ENCODE measurements around the gene MKRN2OS. TPM values are rescaled to one million over a fixed set of nuclear protein-coding genes. Genes with fewer than 3 reads are reported as not detected.

Gene MKRN2OS
- polyA plus RNA-seq, 1 donor (not counting 4 experiments of a cell fraction or from before 2014, with no cell fraction given), result 4.0 TPM

DNA sequence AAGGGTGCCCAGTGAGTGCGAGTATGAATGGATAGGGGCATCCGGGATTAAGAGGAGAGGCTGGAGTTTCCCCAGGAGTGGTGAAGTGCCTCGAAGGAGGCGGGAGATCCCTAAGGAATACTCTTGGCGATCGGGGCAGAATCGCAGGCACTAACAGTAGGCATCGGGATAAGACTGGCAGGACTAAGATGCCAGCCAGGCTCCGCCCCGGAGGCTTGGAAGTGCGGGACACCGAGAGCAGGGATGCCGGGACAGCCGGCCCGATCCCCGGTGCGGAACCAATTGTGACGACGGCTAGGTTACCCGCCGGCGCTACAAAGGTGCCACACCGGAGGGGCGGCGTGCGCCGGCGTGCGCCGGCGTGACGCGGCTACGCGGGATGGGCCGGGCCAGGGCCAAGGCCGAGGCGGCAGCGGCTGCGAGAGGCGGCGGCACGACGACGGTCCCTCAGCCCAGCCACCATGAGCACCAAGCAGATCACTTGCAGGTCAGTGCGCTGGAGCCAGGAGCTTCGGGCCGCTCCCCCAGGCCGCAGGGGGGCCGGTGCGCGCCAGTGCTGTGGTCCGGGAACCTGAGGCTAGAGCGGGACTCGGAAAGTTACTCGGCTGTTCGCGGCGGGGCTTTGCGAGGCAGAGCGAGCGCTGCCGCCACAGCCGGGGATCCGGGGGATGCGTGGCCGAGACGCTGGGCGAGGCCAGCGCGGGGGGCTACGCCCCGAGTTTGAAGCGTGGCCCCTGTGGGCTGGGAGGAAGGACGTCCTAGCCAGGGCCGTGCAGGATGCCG is 11.6 kb upstream of the MKRN2OS start, which contains the start of gene MKRN2:
MKRN2 (plus strand) TSS at position 398 of the 783 bp plus-strand sequence; CDS start at position 462, 64 bp downstream.
- FAIRE-seq, result peak; percentile 58
- dilution Hi-C loops (cut with MboI; ENCODE audit: extremely low pct_ligation_motif_present, low sequenced_read_pairs), result no loop called here
- Histone ChIP-seq H3K27me3 (ENCODE audit: control insufficient read depth, extremely low read depth, insufficient read depth, low read length) (no peaks in the 10 kb centered on the region), H3K27ac (ENCODE audit: control insufficient read depth, insufficient read depth, low read length) (peak within 1 kb of the TSS; percentile 87), H3K4me1 (ENCODE audit: control insufficient read depth, extremely low read depth, insufficient read depth, low read length) (peaks cover 19% of the 10 kb centered on the region), H3K4me3 (ENCODE audit: control insufficient read depth in 2 of 3, extremely low read depth in 1 of 3, insufficient read depth in 2 of 3, low read depth in 1 of 3, low read length in 3 of 3) (peak within 1 kb of the TSS; percentile 85 to 91 (median 90)), H3K79me2 (ENCODE audit: control insufficient read depth, insufficient read depth, low read length) (peaks cover 49% of the 10 kb centered on the region), H3K4me2 (ENCODE audit: control insufficient read depth, extremely low read depth, insufficient read depth, low read depth, low read length) (peak within 1 kb of the TSS; percentile 99), H4K20me1 (ENCODE audit: control insufficient read depth, extremely low read depth, insufficient read depth, low read length) (peaks cover 2% of the 10 kb centered on the region), H3K9me3 (ENCODE audit: control insufficient read depth, low read depth, low read length) (no peaks in the 10 kb centered on the region), H3K36me3 (ENCODE audit: control insufficient read depth in 2 of 2, extremely low read depth in 1 of 2, insufficient read depth in 2 of 2, low read length in 2 of 2) (no peaks in the 10 kb centered on the region), H2AFZ (ENCODE audit: control insufficient read depth, low read length) (peak within 1 kb of the TSS; percentile 98), H3K9ac (ENCODE audit: control insufficient read depth, extremely low read depth, insufficient read depth, low read length) (peak within 1 kb of the TSS; percentile 94), H3K9me1 (ENCODE audit: control insufficient read depth, extremely low read depth, insufficient read depth, low read length) (no peaks in the 10 kb centered on the region)
- TF ChIP-seq, protein P1, sequence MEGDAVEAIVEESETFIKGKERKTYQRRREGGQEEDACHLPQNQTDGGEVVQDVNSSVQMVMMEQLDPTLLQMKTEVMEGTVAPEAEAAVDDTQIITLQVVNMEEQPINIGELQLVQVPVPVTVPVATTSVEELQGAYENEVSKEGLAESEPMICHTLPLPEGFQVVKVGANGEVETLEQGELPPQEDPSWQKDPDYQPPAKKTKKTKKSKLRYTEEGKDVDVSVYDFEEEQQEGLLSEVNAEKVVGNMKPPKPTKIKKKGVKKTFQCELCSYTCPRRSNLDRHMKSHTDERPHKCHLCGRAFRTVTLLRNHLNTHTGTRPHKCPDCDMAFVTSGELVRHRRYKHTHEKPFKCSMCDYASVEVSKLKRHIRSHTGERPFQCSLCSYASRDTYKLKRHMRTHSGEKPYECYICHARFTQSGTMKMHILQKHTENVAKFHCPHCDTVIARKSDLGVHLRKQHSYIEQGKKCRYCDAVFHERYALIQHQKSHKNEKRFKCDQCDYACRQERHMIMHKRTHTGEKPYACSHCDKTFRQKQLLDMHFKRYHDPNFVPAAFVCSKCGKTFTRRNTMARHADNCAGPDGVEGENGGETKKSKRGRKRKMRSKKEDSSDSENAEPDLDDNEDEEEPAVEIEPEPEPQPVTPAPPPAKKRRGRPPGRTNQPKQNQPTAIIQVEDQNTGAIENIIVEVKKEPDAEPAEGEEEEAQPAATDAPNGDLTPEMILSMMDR (optimal IDR thresholded peaks at IDR 0.05 in 1 of 3, IDR thresholded peaks at IDR 0.05 in 1 of 3, conservative IDR thresholded peaks at IDR 0.05 in 1 of 3; ENCODE audit: extremely low read depth in 1 of 3, insufficient read depth in 2 of 3, low read length in 3 of 3), result no peak
- TF ChIP-seq EZH2 (IDR thresholded peaks at IDR 0.05; ENCODE audit: low read length), result no peak
- peak; percentile 32 for DNase-seq (ENCODE audit: low read depth, low spot score)

DNA sequence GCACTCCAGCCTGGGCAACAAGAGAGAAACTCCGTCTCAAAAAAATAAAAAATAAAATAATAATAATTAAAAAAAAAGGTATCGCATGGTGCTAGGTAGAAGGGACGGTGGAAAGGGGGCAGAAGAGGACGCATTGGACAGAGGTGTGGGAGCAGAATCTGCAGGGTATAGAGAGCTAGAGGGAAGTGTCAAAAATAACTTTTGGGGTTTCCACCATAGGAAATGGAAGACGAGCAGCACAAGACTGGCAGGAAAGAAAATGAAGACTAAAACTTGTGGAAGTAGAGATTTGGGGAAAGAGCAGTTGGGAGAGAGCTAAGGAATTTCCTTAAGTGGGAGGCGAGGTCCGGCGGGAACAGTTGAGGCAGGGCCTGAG is 11.0 kb upstream of the MKRN2OS start:
- Histone ChIP-seq H3K27ac (ENCODE audit: control insufficient read depth, insufficient read depth, low read length) (peak overlapping the region; percentile 87), H3K36me3 (ENCODE audit: control insufficient read depth in 2 of 2, extremely low read depth in 1 of 2, insufficient read depth in 2 of 2, low read length in 2 of 2) (no peaks in the 10 kb centered on the region), H3K79me2 (ENCODE audit: control insufficient read depth, insufficient read depth, low read length) (peaks cover 44% of the 10 kb centered on the region), H2AFZ (ENCODE audit: control insufficient read depth, low read length) (peak overlapping the region; percentile 98), H3K9ac (ENCODE audit: control insufficient read depth, extremely low read depth, insufficient read depth, low read length) (peak overlapping the region; percentile 94), H3K4me2 (ENCODE audit: control insufficient read depth, extremely low read depth, insufficient read depth, low read depth, low read length) (peak overlapping the region; percentile 99), H3K9me3 (ENCODE audit: control insufficient read depth, low read depth, low read length) (no peaks in the 10 kb centered on the region), H4K20me1 (ENCODE audit: control insufficient read depth, extremely low read depth, insufficient read depth, low read length) (no peaks in the 10 kb centered on the region), H3K4me3 (ENCODE audit: control insufficient read depth in 2 of 3, extremely low read depth in 1 of 3, insufficient read depth in 2 of 3, low read depth in 1 of 3, low read length in 3 of 3) (peak overlapping the region; percentile 85 to 91 (median 90)), H3K9me1 (ENCODE audit: control insufficient read depth, extremely low read depth, insufficient read depth, low read length) (no peaks in the 10 kb centered on the region), H3K4me1 (ENCODE audit: control insufficient read depth, extremely low read depth, insufficient read depth, low read length) (peaks cover 19% of the 10 kb centered on the region), H3K27me3 (ENCODE audit: control insufficient read depth, extremely low read depth, insufficient read depth, low read length) (no peaks in the 10 kb centered on the region)
- DNase-seq (ENCODE audit: low read depth, low spot score) (no peak), FAIRE-seq (no peak)
- TF ChIP-seq, protein P1 (optimal IDR thresholded peaks at IDR 0.05 in 1 of 3, IDR thresholded peaks at IDR 0.05 in 1 of 3, conservative IDR thresholded peaks at IDR 0.05 in 1 of 3; ENCODE audit: extremely low read depth in 1 of 3, insufficient read depth in 2 of 3, low read length in 3 of 3), result no peak
- TF ChIP-seq EZH2 (IDR thresholded peaks at IDR 0.05; ENCODE audit: low read length), result no peak
- dilution Hi-C loops (cut with MboI; ENCODE audit: extremely low pct_ligation_motif_present, low sequenced_read_pairs), result no loop called here
